ENCODE data around the gene CDC37L1. TPM values are rescaled to one million over a fixed set of nuclear protein-coding genes. Genes with fewer than 3 reads are reported as not detected.

The CDC37L1 gene
- total RNA-seq, 1 experiment from 2014 or later = 9.4 TPM

GRCh38 chr9:4714266-4715016 is 35.1 kb downstream of the CDC37L1 start:
- DNase-seq (ENCODE audit: low spot score) = no peak

- DNase-seq (ENCODE audit: low spot score) = no peak
These were observed 36.8 kb downstream of the CDC37L1 start for GRCh38 chr9:4716163-4716562.

GRCh38 chr9:4717815-4718214 is 38.4 kb downstream of the CDC37L1 start:
- DNase-seq (ENCODE audit: low spot score) = no peak

GRCh38 chr9:4718911-4719310 is 39.5 kb downstream of the CDC37L1 start:
- DNase-seq (ENCODE audit: low spot score) = no peak

- DNase-seq (ENCODE audit: low spot score) = no peak
These were observed 42.4 kb downstream of the CDC37L1 start for GRCh38 chr9:4721736-4722135.

- DNase-seq (ENCODE audit: low spot score) = no peak
These were observed 46.5 kb downstream of the CDC37L1 start for GRCh38 chr9:4725706-4726442.

- DNase-seq (ENCODE audit: low spot score) = no peak
These were observed 48.2 kb downstream of the CDC37L1 start for GRCh38 chr9:4727593-4727992.

- no peak for DNase-seq (ENCODE audit: low spot score)
These were observed 53.5 kb downstream of the CDC37L1 start for GRCh38 chr9:4732890-4733289.

GRCh38 chr9:4734150-4734549 is 54.8 kb downstream of the CDC37L1 start:
- DNase-seq (ENCODE audit: low spot score) = no peak

- DNase-seq (ENCODE audit: low spot score) = no peak
These were observed 59.7 kb downstream of the CDC37L1 start for GRCh38 chr9:4738866-4739586.

- DNase-seq (ENCODE audit: low spot score) = no peak
These were observed 60.4 kb downstream of the CDC37L1 start for GRCh38 chr9:4739587-4740387.

- DNase-seq (ENCODE audit: low spot score) = no peak
These were observed 60.9 kb downstream of the CDC37L1 start for GRCh38 chr9:4740388-4740637.

GRCh38 chr9:4740638-4741364 is 61.4 kb downstream of the CDC37L1 start, which contains the start of gene AK3:
Gene AK3, minus strand, starts transcription at chr9:4741202. Its CDS starts 115 bp downstream, at chr9:4741087.
- peak; percentile 49 for DNase-seq (ENCODE audit: low spot score)

GRCh38 chr9:4741365-4742089 is 62.2 kb downstream of the CDC37L1 start:
- DNase-seq (ENCODE audit: low spot score) = no peak

- DNase-seq (ENCODE audit: low spot score) = no peak
These were observed 62.9 kb downstream of the CDC37L1 start for GRCh38 chr9:4742246-4742645.

GRCh38 chr9:4743131-4743875 is 63.9 kb downstream of the CDC37L1 start:
- no peak for DNase-seq (ENCODE audit: low spot score)

- DNase-seq (ENCODE audit: low spot score) = no peak
These were observed 67.1 kb downstream of the CDC37L1 start for GRCh38 chr9:4746278-4747030.

GRCh38 chr9:4748612-4749011 is 69.2 kb downstream of the CDC37L1 start:
- DNase-seq (ENCODE audit: low spot score) = no peak

GRCh38 chr9:4750023-4750673 is 70.8 kb downstream of the CDC37L1 start:
- DNase-seq (ENCODE audit: low spot score) = no peak

All from H4 (cell line).